Spleen (tissue), 7 donors: Measurements from ENCODE around the gene ZRANB1.

Source experiments
- POLR2AphosphoS5 ChIP-seq, 3 donors: sonication (generic); formaldehyde crosslinking; IDR thresholded peaks; one replicate each; pipeline ENCODE4 v1.5.1; 2017; ENCODE audit warnings: antibody characterized with exemption in 3 of 3
- TF ChIP-seq, protein P1 (sequence below), 11 experiments: fragments of 200-600 bp in 7 of 11; fragments of 450-650 bp in 4 of 11; sonication (generic) in 4 of 11; IDR thresholded peaks in 8 of 11; conservative IDR thresholded peaks in 3 of 11; 1 replicate in 7 of 11; 2 replicates in 4 of 11; pipeline versions ENCODE4 v1.4.0 to v1.8.0; 2016 to 2021; ENCODE audit warnings: antibody characterized with exemption in 11 of 11, inconsistent platforms in 4 of 11, mild to moderate bottlenecking in 1 of 11
- donor health status: DM: no; HTN: no; CAD: no; lungs with moderate emphysema.
- donor health status: DM: no; HTN: no; CAD: no.
- donor health status: DM: no; HTN: no; CAD: no.

DNA sequence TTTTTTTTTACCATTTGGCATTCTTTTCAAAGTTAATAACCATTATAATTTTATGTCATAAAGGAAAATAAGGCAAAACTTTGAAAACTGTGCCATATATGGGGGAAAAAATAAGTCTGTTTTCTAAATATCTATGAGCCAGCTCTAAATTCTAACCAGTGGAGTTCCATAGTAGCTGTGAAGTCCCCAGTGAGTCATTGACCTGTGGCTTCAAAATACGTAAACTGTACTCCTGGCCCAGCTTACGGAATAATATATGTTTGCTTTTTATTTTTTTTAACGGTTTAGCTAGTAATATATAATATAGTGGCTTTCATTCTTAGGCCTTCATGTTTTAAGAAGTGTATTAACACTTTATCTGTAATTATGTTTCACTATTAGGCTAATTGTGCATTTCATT, 20.5 kb downstream of the ZRANB1 start:
- TF ChIP-seq, protein P1, sequence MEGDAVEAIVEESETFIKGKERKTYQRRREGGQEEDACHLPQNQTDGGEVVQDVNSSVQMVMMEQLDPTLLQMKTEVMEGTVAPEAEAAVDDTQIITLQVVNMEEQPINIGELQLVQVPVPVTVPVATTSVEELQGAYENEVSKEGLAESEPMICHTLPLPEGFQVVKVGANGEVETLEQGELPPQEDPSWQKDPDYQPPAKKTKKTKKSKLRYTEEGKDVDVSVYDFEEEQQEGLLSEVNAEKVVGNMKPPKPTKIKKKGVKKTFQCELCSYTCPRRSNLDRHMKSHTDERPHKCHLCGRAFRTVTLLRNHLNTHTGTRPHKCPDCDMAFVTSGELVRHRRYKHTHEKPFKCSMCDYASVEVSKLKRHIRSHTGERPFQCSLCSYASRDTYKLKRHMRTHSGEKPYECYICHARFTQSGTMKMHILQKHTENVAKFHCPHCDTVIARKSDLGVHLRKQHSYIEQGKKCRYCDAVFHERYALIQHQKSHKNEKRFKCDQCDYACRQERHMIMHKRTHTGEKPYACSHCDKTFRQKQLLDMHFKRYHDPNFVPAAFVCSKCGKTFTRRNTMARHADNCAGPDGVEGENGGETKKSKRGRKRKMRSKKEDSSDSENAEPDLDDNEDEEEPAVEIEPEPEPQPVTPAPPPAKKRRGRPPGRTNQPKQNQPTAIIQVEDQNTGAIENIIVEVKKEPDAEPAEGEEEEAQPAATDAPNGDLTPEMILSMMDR (IDR thresholded peaks at IDR 0.05 in 8 of 11, conservative IDR thresholded peaks at IDR 0.05 in 3 of 11), result no peak
- no peak for TF ChIP-seq POLR2AphosphoS5 (IDR thresholded peaks at IDR 0.05)
